GOT3 (cell line): ENCODE measurements around the gene SRSF2.
"Not testable (repeated sequence)": the region's sequence is repeated elsewhere in the genome, so short reads cannot be mapped to it uniquely, and the experiment has no call there.

Experiments used
- DNase-seq: peaks from one replicate; lab custom pipeline; 2025; ENCODE audit warnings: mixed read lengths; lab: John Stamatoyannopoulos, UW

The SRSF2 gene, protein sequence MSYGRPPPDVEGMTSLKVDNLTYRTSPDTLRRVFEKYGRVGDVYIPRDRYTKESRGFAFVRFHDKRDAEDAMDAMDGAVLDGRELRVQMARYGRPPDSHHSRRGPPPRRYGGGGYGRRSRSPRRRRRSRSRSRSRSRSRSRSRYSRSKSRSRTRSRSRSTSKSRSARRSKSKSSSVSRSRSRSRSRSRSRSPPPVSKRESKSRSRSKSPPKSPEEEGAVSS

GRCh38 chr17:76737082-76737675 lies at the start of gene SRSF2:
TSS of gene SRSF2 (minus strand) at chr17:76737331. CDS start at chr17:76737160, 171 bp downstream.
- peak; percentile 99 for DNase-seq

DNA sequence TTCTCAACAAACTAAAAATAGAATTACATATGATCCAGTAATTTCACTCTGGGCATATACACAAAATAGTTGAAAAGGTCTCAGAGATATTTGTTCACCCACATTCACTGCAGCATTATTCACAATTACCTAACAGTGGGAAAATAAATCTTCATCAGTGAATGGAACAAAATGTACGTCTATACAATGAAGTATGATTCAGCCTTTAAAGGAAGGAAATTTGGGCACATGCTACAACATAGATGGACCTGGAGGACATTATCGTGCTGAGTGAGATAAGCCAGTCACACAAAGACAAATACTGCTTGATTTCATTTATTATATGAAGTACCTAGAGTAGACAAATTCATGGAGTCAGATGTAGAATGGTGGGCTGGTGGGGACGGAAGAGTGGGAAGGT lies 47.8 kb upstream of the SRSF2 start:
- DNase-seq: no peak

DNA sequence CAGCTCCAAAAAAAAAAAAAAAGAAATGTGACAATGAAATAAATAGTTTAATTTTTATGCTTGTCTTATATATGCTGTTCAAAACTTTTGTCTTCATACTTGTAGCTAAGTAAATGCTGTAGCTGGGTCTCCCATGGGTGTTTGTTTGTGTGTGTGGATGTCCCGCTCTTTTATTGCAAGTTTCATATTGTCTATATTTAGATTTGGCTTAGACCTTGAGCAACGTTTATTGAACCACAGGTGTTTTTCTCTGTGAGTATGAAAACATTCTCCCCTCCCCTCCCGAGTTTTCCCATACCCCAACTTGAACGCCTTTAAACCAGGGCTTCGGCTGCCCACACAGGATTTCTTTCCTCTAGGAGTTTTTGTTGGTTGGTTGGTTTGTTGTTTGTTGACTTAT lies 46.0 kb upstream of the SRSF2 start:
- DNase-seq: no peak

DNA sequence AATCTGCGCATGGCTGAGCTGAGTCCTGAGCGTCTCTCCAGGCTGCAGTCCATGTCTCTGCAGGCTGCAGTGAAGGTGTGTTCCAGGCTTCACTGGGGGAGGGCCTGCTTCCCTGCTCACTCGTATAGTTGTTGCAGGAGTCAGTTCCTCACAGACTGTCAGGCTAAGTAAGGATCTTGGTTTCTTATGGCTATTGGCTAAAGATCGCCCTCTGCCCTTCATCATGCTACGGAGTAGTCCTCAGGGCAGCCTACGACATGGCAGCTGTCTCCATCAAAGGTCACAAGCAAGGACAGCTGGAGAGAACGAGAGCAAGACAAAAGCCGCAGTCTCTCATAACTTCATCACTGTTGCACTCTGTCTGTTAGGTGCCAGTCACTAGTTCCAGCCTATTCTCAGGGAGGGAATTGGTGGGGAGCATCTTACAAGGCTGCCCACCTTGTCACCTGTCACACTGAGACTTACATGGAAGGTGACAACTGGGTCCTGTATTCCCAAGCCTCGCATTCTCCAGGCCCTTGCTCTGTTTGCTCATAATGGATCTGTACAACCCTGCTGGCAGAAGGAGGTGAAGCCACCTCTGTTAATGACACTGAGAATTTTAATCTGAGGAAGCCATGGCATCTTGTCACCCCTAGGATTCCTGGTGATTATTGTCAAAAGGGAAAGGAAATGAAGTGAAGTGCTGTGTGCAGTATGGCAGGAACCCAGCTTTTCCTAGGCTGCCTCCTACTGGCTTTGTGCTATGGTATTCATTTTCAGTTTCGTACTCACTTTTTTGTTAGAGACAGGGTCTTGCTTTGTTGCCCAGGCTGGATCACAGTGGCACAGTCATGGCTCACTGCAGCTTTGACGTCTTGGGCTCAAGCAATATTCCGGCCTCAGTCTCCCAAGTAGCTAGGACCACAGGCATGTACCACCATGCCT lies 44.2 kb upstream of the SRSF2 start:
- no peak for DNase-seq

DNA sequence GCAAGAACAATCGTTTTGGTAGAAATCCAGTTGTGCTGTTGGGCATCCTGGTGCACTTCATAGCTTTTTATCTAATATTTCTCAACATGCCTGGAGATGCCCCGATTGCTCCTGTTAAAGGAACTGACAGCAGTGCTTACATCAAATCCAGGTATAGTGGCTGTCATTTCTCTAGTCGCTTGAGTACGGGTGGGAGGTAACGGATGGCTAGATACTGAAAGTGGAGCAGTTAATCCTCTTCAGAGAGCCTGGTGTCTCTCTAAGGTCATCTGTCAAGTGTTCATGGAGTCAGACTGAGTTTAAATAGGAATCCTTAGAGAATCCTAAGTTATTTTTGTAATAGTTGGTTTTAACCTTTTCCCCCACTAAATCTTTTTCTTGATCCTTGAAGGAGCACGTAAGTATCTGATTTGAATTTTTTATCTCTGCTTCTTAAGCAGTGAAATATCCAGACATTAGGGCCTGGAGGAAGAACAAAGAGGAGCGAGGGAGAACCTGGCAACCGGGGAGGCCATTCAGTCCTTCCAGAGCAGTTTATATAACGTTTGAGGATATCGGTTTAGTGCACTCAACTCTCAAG lies 38.0 kb upstream of the SRSF2 start:
- no peak for DNase-seq

GRCh38 chr17:76772842-76773525 lies 35.9 kb upstream of the SRSF2 start:
- DNase-seq: no peak

DNA sequence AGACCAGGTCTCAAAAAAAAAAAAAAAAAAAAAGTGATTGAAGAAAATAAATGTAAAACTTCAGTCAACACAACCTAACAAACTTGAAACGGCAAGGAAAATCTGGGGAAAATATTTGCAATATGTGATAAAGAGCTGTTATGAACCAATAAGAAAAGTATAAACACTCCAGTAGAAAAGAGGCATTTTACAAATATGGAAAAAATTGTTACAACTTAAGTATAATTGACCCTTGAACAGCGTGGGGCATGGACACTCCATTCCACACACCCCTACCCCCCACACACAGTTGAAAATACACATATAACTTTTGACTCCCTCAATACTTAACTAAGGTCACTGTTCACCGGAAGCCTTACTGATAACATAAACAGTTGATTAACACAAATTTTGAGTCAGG lies 21.4 kb upstream of the SRSF2 start:
- DNase-seq: no peak

GRCh38 chr17:76757256-76757655 lies 20.1 kb upstream of the SRSF2 start:
- no peak for DNase-seq

DNA sequence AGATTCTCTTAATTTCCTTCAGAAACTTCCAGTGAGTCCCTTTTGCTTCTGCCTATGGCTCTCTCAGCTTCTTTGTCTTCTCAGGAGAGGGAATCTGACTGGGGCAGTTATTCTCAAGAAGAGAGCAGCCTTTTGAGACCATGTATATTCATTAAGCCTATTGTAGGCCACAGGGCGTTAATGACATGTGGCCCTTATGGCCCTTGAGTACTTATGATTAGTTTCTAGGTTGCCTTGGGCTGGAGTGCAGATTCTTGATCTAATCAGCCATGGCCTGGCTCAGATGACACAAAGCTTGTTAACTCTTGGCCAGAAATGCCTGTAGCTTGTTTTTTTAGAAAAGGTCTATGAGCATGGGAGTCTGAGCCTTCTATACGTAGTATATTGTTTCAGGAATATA lies 18.2 kb upstream of the SRSF2 start:
- DNase-seq: no peak

DNA sequence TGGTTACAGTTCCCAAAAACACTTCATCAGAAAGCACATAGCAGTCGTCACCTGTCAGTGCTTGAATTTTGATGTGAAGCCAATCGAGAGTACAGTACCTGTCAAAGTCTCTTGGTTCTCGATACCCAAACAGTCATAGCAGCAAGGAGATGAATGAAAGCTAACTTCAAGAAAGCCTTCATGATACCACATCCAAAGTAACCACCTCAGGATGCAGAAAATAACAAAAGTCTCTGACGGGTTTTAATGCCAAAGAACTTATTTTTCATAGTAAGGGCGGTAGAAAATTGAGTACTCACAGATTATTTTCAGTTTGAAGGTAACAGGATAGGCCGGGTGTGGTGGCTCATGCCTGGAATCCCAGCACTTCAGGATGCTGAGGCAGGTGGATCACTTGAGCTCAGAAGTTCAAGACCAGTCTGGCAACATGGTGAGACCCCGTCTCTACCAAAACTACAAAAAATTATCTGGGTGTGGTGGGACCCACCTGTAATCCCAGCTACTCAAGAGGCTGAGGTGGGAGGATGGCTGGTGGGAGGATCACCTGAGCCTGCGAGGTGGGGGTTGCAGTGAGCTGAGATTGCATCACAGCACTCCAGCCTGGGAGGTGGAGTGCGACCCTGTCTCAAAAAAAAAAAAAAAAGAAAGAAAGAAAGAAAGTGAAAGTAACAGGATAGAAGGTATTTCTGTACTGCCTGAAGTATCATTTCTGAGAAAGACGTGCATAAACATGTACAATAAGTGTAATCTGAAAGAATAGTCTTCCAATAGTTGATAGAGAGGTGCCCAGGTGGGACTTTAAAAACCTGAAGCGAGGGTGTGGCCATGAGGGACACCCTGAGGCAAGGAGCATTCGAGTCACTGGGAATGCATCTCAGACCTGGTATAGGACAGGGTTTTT lies 16.2 kb upstream of the SRSF2 start:
- DNase-seq: no peak

DNA sequence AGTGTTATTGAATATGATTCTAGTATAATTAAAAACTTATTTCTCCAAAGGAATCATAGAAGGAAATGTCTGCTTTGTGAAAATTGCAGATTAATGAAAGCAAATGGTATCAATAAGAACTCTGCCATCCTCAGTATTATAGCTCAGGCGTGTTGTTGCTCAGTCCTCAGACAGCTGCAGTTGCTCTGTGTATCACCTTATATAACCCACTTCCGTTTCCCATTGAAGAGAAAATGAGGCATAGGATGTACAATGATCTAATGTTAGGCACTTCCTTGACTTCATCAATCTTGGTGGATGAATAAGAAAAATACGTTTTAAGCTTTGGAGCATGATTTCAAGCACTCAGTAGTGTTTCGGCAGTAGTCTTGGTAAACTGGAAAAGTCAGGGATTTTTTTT lies 14.9 kb upstream of the SRSF2 start:
- DNase-seq: no peak

DNA sequence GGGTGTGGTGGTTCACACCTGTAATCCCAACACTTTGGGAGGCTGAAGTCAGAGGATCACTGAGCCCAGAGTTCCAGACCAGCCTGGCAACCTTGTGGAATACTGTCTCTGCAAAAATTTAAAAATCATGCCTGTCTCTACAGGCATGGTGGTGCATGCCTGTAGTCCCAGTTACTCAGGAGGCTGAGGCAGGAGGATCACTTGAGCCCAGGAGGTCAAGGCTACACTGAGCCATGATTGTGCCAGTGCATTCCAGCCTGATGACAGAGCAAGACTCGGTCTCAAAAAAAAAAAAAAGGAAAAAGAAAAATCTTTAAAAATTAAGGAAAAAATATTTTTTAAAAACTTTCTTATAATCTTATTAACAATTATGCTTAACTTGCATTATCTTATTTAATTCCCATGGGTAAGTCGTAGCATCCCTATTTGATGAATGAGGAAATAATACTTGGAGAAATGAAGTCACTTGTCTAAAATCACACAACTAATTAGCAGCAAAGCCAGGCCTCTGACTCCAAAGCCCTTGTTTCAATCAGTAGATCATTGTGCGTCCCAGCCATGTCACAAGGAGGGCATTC lies 14.4 kb upstream of the SRSF2 start:
- no peak for DNase-seq

- no peak for DNase-seq
Observed at GRCh38 chr17:76748657-76749056, 11.5 kb upstream of the SRSF2 start.

GRCh38 chr17:76747716-76748363 lies 10.7 kb upstream of the SRSF2 start:
- DNase-seq: no peak

DNA sequence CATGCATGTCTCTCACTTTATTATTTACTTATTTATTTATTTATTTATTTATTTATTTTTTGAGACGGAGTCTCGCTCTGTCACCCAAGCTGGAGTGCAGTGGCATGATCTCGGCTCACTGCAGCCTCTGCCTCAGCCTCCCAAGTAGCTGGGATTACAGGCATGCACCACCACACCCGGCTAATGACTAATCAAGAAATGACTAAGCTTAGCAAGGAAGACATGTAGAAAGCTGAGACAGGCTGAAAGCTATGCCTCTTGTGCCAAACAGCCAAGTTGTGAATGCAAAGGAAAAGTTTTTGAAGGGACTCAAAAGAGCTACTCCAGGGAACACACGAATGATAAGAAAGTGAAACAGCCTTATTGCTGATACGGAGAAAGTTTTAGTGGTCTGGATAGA lies 8.7 kb upstream of the SRSF2 start:
- DNase-seq: not testable (repeated sequence)

GRCh38 chr17:76744747-76745146 lies 7.6 kb upstream of the SRSF2 start:
- DNase-seq: no peak

- no peak for DNase-seq
Observed at GRCh38 chr17:76742958-76743357, 5.8 kb upstream of the SRSF2 start.

DNA sequence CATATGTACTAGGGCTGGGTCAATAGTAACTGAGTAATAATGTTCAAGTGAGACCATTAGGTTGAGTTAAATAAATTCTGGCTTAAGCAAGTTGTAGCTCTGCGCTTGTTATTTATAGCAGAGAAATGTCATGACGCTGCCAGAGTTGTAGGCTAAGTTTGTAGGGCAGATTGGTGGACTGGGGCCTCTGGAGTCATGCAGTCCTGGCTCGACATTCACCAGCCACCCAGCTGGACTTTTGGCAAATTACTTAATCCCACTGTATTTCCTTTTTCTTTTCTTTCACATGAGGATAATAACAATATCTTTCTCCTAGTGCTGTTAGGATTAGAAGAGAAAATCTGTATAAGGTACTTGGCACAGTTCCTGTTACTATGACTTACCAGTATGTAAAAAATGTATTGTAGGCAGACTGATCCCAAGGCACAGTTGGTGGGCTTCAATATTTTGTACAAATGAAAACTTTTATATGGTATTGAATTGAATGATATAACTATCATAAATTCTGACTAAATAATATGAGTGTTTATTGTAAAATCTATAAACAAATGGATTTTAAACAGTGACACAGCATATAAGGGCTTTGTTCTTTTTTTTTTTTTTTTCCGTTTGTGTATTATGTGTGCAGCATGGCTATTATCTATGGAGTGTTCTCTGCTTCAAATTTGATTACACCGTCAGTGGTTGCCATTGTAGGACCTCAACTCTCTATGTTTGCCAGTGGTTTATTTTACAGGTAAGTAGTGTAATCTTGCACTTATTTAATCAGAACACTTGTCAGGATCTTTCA lies 3.4 kb upstream of the SRSF2 start:
- DNase-seq: no peak

- not testable (repeated sequence) for DNase-seq
Observed at GRCh38 chr17:76739568-76740115, 2.5 kb upstream of the SRSF2 start.
